Measurements from ENCODE around the gene SFI1.
"Not testable (repeated sequence)": the region's sequence is repeated elsewhere in the genome, so short reads cannot be mapped to it uniquely, and the experiment has no call there.

The SFI1 gene

GRCh38 chr22:31544481-31545480 lies 48.4 kb downstream of the SFI1 start:
- DNase-seq (ENCODE audit: low read depth) = no peak

DNA sequence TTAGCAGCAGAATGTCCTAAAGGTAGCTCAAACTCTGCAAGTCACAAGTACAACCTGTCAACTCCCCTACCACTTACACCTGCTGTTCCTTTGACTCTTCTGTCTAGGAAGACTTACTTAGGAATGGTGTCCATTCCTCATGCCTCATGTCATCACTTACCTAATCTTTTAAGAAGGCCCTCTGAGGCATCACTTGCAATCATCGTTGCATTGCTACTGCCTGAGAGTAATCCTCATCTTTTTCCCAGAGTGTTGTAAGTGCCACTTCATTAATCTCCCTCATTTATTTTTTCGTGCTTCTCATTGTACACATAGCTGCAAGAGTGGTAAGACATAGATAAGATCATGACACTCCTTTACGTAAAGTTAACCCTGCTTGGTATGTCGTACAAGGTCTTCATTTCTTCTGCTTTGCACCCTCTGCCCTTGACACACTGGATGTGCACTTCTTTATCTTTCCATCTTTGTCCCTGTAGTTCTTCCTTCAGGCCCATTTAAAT lies 54.6 kb downstream of the SFI1 start:
- no peak for DNase-seq (ENCODE audit: low read depth)

DNA sequence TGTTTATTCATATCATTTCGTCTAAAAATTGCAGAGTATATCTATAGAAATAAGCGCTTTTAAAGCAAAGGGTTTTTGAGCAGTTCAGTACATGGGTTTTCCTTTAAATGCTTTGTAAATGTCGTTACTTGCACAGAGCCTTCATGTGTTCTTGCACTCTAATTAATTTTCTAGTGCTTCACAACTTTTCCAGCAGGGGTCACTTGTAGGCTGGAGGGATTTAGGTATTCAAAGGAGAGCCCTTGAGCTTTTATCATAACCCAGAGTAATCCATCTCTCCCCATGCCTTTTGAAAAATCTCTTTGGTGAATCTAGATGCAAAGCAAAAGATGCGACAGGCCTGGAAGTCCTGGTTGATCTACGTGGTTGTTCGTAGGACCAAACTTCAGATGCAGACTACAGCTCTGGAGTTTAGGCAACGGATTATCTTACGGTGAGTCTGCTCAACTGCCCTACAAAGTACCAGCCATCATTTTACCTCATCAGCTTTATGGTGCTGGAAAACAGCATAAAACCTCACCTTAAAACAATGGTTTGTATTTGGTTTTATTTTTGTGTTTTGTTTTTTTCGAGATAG lies 60.4 kb downstream of the SFI1 start:
- DNase-seq (ENCODE audit: low read depth) = peak; percentile 13

- not testable (repeated sequence) for DNase-seq (ENCODE audit: low read depth)
Observed at GRCh38 chr22:31558546-31558945, 62.2 kb downstream of the SFI1 start.

- DNase-seq (ENCODE audit: low read depth) = peak; percentile 70
Observed at GRCh38 chr22:31561238-31561887, 65.0 kb downstream of the SFI1 start.

- DNase-seq (ENCODE audit: low read depth) = no peak
Observed at GRCh38 chr22:31561970-31562369, 65.6 kb downstream of the SFI1 start.

- DNase-seq (ENCODE audit: low read depth) = no peak
Observed at GRCh38 chr22:31566484-31566883, 70.1 kb downstream of the SFI1 start.

GRCh38 chr22:31567196-31567595 lies 70.9 kb downstream of the SFI1 start:
- DNase-seq (ENCODE audit: low read depth) = no peak

GRCh38 chr22:31567702-31568101 lies 71.4 kb downstream of the SFI1 start:
- DNase-seq (ENCODE audit: low read depth) = no peak

DNA sequence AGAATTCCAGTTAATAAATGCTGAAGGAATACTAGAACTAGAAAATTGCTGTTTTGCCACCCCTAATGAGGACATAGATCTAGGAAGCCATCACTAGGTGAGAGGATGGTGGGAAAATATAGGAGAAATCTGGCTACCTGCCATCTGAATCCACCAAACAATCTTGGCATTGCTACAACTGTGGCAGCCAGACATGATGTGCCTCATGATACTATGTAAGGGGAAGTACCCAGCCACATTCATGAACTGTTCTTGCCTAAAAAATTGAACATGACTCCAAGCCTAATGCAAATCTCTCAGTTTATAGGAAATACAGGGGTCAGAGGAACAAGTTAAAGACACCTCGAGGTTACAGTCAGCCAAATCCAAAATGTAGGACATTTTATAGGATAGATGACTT lies 72.8 kb downstream of the SFI1 start:
- no peak for DNase-seq (ENCODE audit: low read depth)

- DNase-seq (ENCODE audit: low read depth) = no peak
Observed at GRCh38 chr22:31572939-31573338, 76.6 kb downstream of the SFI1 start.

DNA sequence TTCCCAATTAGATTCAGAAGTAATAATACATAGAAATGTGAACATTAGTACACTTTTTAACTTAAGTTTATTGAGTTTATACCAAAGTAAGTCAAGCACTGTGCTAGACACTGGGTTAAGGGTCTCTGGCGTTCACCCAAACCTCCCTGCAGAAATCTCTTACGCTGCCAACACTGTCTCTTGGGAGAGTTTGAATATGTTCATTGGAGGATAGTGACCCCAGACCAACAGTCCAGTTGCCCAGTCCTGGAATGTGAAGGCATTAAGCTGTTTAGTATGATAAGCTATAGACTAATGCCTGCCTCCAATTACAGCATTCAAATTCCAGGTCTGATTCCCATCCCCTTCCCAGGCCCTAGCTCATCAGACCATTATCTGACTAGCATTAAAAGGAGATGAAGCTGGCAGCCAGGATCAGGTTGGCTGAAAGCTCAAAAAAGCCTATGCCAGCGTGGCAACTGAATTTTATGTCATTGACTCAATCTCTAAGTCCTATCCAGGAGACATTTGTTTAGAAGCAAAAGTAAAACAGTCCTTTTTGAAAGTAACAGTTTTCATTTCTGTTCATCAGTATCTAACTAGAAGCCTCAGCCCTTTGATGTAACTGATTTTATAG lies 77.8 kb downstream of the SFI1 start:
- DNase-seq (ENCODE audit: low read depth) = peak; percentile 61

DNA sequence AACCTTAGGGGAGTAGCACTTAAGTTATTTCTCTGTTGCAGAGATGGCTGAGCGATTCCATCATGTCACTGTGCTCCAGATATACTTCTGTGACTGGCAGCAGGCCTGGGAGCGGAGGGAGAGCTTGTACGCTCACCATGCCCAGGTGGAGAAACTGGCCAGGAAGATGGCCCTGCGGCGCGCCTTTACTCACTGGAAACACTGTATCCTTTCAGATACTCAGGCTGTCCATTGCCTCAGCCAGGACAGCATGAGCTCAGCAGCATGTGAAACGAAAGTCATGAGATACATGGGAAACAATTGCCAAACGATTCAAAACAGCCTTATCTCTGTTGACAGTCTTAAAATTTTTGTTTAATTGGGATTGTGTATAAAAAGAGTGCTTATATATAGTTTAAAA lies 78.9 kb downstream of the SFI1 start:
- DNase-seq (ENCODE audit: low read depth) = no peak

GRCh38 chr22:31577711-31578110 lies 81.4 kb downstream of the SFI1 start:
- no peak for DNase-seq (ENCODE audit: low read depth)

GRCh38 chr22:31578171-31578570 lies 81.8 kb downstream of the SFI1 start:
- no peak for DNase-seq (ENCODE audit: low read depth)

- DNase-seq (ENCODE audit: low read depth) = no peak
Observed at GRCh38 chr22:31579835-31580242, 83.5 kb downstream of the SFI1 start.

GRCh38 chr22:31583861-31584485 lies 87.6 kb downstream of the SFI1 start:
- no peak for DNase-seq (ENCODE audit: low read depth)

GRCh38 chr22:31584804-31585160 lies 88.4 kb downstream of the SFI1 start:
- DNase-seq (ENCODE audit: low read depth) = no peak

- DNase-seq (ENCODE audit: low read depth) = peak; percentile 13
Observed at GRCh38 chr22:31585161-31585859, 89.0 kb downstream of the SFI1 start.

GRCh38 chr22:31586137-31586920 lies 90.0 kb downstream of the SFI1 start:
- peak; percentile 69 for DNase-seq (ENCODE audit: low read depth)
